Tibial artery (tissue), 4 donors: ENCODE results near the gene BRD8.

Experiments
- DNase-seq, 2 donors: peaks; one replicate each; pipeline ENCODE4 v3.0.0-alpha.2; 2019
- H3K27ac ChIP-seq, 2 donors: fragments of 200-600 bp; sonication (generic) in 1 of 2; 1 replicate in 1 of 2; 2 replicates in 1 of 2; pipeline ENCODE4 v1.5.1; 2018 to 2019; ENCODE audit warnings: mild to moderate bottlenecking in 1 of 2
- H3K27me3 ChIP-seq, 2 donors: fragments of 200-600 bp; sonication (generic) in 1 of 2; one replicate each; pipeline versions ENCODE4 v1.5.1 to v1.6.0; 2016 to 2019
- H3K36me3 ChIP-seq, 3 donors: fragments of 200-600 bp; sonication (generic) in 2 of 3; one replicate each; pipeline ENCODE4 v1.5.1; 2016 to 2019; ENCODE audit warnings: mild to moderate bottlenecking in 2 of 3
- H3K4me1 ChIP-seq, 4 donors: fragments of 200-600 bp; sonication (generic) in 2 of 4; 1 replicate in 3 of 4; 2 replicates in 1 of 4; pipeline ENCODE4 v1.5.1; 2016 to 2019
- H3K4me3 ChIP-seq, 2 donors: fragments of 200-600 bp; sonication (generic) in 1 of 2; 1 replicate in 1 of 2; 2 replicates in 1 of 2; pipeline ENCODE4 v1.5.1; 2018 to 2019; ENCODE audit warnings: mild to moderate bottlenecking in 2 of 2
- H3K9me3 ChIP-seq, 3 donors: fragments of 200-600 bp; sonication (generic) in 1 of 3; one replicate each; pipeline ENCODE4 v1.5.1; 2016 to 2019
- CTCF ChIP-seq, 2 experiments: fragments of 200-600 bp in 1 of 2; fragments of 450-650 bp in 1 of 2; IDR thresholded peaks; one replicate each; pipeline ENCODE4 v1.5.1; 2017 to 2019; ENCODE audit warnings: antibody characterized with exemption in 2 of 2, mild to moderate bottlenecking in 1 of 2, moderate library complexity in 1 of 2
- intact Hi-C: fragments of 100-400 bp; cut with DNase I; formaldehyde crosslinking; loops from one replicate; pipeline ENCODE4 v1.15.0; 2023; ENCODE audit warnings: low total_unique reads

BRD8 gene

GRCh38 chr5:138102454-138103318 lies 75.7 kb downstream of the BRD8 start:
- no peak for TF ChIP-seq CTCF (IDR thresholded peaks at IDR 0.05)
- H3K27ac ChIP-seq: no peak overlapping the region
- H3K4me3 ChIP-seq: no peak overlapping the region
- H3K36me3 ChIP-seq: no peaks in the 10 kb centered on the region
- H3K27me3 ChIP-seq: peaks cover 0 to 19% of the 10 kb centered on the region in 2 donors
- H3K4me1 ChIP-seq: no peaks in the 10 kb centered on the region
- DNase-seq: no peak
- H3K9me3 ChIP-seq: no peaks in the 10 kb centered on the region
- intact Hi-C loops: no loop called here

GRCh38 chr5:138096997-138097828 lies 81.2 kb downstream of the BRD8 start:
- no peak overlapping the region for H3K4me3 ChIP-seq
- no peak for TF ChIP-seq CTCF (IDR thresholded peaks at IDR 0.05)
- peaks cover 0 to 11% of the 10 kb centered on the region in 2 donors for H3K27me3 ChIP-seq
- DNase-seq: no peak
- no peaks in the 10 kb centered on the region for H3K9me3 ChIP-seq
- intact Hi-C loops: no loop called here
- H3K4me1 ChIP-seq: no peaks in the 10 kb centered on the region
- H3K27ac ChIP-seq: no peak overlapping the region
- H3K36me3 ChIP-seq: no peaks in the 10 kb centered on the region

- no peak for DNase-seq
- Histone ChIP-seq H3K27ac (no peak overlapping the region), H3K36me3 (no peaks in the 10 kb centered on the region), H3K9me3 (no peaks in the 10 kb centered on the region), H3K4me1 (no peaks in the 10 kb centered on the region), H3K4me3 (no peak overlapping the region), H3K27me3 (peaks cover 0 to 8% of the 10 kb centered on the region in 2 donors)
- no peak for TF ChIP-seq CTCF (IDR thresholded peaks at IDR 0.05)
- intact Hi-C loops: no loop called here
Observed at GRCh38 chr5:138096363-138096762, 82.1 kb downstream of the BRD8 start.

- Histone ChIP-seq H3K4me3 (no peak overlapping the region), H3K4me1 (no peaks in the 10 kb centered on the region), H3K9me3 (no peaks in the 10 kb centered on the region), H3K36me3 (no peaks in the 10 kb centered on the region), H3K27me3 (peaks cover 0 to 12% of the 10 kb centered on the region in 2 donors), H3K27ac (no peak overlapping the region)
- DNase-seq: no peak
- TF ChIP-seq CTCF (IDR thresholded peaks at IDR 0.05): no peak
- intact Hi-C loops: no loop called here
Observed at GRCh38 chr5:138095100-138095907, 83.1 kb downstream of the BRD8 start.

GRCh38 chr5:138093036-138093435 lies 85.4 kb downstream of the BRD8 start:
- Histone ChIP-seq H3K4me3 (no peak overlapping the region), H3K27me3 (peaks cover 0 to 19% of the 10 kb centered on the region in 2 donors), H3K36me3 (no peaks in the 10 kb centered on the region), H3K9me3 (no peaks in the 10 kb centered on the region), H3K27ac (no peak overlapping the region), H3K4me1 (no peaks in the 10 kb centered on the region)
- no peak for TF ChIP-seq CTCF (IDR thresholded peaks at IDR 0.05)
- DNase-seq: no peak
- intact Hi-C loops: no loop called here
